ENCODE data around the gene COG3. TPM values are rescaled to one million over a fixed set of nuclear protein-coding genes. Genes with fewer than 3 reads are reported as not detected.

Gene COG3
- total RNA-seq, 1 donor from 2014 or later: 29.6 TPM

DNA sequence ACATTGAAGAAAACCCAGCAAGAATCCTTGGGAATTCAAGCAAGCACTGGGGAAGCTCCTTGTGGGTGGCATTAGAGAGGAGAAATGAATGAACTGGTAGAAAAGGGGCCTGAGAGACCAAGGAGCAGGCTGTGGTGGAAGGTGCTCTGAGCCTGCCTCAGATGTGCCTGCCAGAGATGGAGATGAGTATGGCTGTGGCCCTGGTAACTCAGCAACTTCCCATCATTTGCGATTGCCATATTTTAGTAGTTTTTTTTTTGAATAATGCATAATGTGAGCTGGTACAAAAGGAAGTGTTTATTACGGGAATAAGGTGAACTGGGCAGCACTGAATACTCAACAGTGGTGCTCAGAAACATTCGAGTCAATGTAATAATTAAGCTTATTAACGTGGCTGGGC is 111.7 kb downstream of the COG3 start:
- no peak for DNase-seq (ENCODE audit: low spot score, unreplicated experiment)
- Mint-ChIP-seq H3K27me3 (peaks cover 2% of the 10 kb centered on the region), H3K27ac (no peak overlapping the region), H3K9me3 (ENCODE audit: low read depth) (no peaks in the 10 kb centered on the region), H3K36me3 (ENCODE audit: insufficient read depth) (no peaks in the 10 kb centered on the region), H3K4me3 (ENCODE audit: low read depth) (no peak overlapping the region), H3K4me1 (ENCODE audit: low read depth) (no peaks in the 10 kb centered on the region)
- no peak for TF ChIP-seq CTCF (IDR thresholded peaks at IDR 0.05; ENCODE audit: unreplicated experiment)

GRCh38 chr13:45582408-45583076 is 117.8 kb downstream of the COG3 start:
- no peak for DNase-seq (ENCODE audit: low spot score, unreplicated experiment)
- no peaks in the 10 kb centered on the region for H3K4me1 Mint-ChIP-seq (ENCODE audit: low read depth)
- no peak overlapping the region for H3K4me3 Mint-ChIP-seq (ENCODE audit: low read depth)
- no peak overlapping the region for H3K27ac Mint-ChIP-seq
- no peaks in the 10 kb centered on the region for H3K36me3 Mint-ChIP-seq (ENCODE audit: insufficient read depth)
- no peaks in the 10 kb centered on the region for H3K9me3 Mint-ChIP-seq (ENCODE audit: low read depth)
- no peak for TF ChIP-seq CTCF (IDR thresholded peaks at IDR 0.05; ENCODE audit: unreplicated experiment)
- no peaks in the 10 kb centered on the region for H3K27me3 Mint-ChIP-seq

GRCh38 chr13:45584816-45585215 is 120.1 kb downstream of the COG3 start:
- no peak overlapping the region for H3K27ac Mint-ChIP-seq
- no peaks in the 10 kb centered on the region for H3K27me3 Mint-ChIP-seq
- no peaks in the 10 kb centered on the region for H3K9me3 Mint-ChIP-seq (ENCODE audit: low read depth)
- no peak for DNase-seq (ENCODE audit: low spot score, unreplicated experiment)
- no peaks in the 10 kb centered on the region for H3K4me1 Mint-ChIP-seq (ENCODE audit: low read depth)
- peak; percentile 20 for TF ChIP-seq CTCF (IDR thresholded peaks at IDR 0.05; ENCODE audit: unreplicated experiment)
- no peaks in the 10 kb centered on the region for H3K36me3 Mint-ChIP-seq (ENCODE audit: insufficient read depth)
- no peak overlapping the region for H3K4me3 Mint-ChIP-seq (ENCODE audit: low read depth)

Other genes with a start within 250 kb of the COG3 start
- 3,243 and 3,333 TPM in 2 replicates for gene TPT1, start 123.8 kb upstream of the COG3 start, total RNA-seq
- gene SLC25A30, start 46.6 kb upstream of the COG3 start, total RNA-seq: 5.7 and 6.8 TPM in 2 replicates
- gene ERICH6B, start 150.8 kb downstream of the COG3 start, total RNA-seq: not detected in 2 replicates
- not detected in 2 replicates for gene CBY2, start 237.4 kb downstream of the COG3 start, total RNA-seq

All from progenitor cell of endocrine pancreas (in vitro differentiated cells).